Fibroblast of pulmonary artery (primary cell): ENCODE measurements around the gene GSC2.

Experiments used
- DNase-seq: peaks from one replicate; pipeline ENCODE4 v3.0.0-alpha.2; 2010; ENCODE audit warnings: low read depth
- H3K4me3 ChIP-seq: replicated peaks from 2 replicates; pipeline ENCODE4 v1.5.1; 2011; ENCODE audit warnings: low read depth, mild to moderate bottlenecking, control low read depth, low read length, moderate library complexity
- TF ChIP-seq, protein P1 (sequence below): IDR thresholded peaks from 2 replicates; pipeline ENCODE4 v1.5.1; 2011; ENCODE audit warnings: mild to moderate bottlenecking, control low read depth, low read length, inconsistent platforms; ENCODE audit errors: missing control alignments

Gene GSC2

GRCh38 chr22:19109198-19110063, 40.7 kb downstream of the GSC2 start:
- TF ChIP-seq, protein P1, sequence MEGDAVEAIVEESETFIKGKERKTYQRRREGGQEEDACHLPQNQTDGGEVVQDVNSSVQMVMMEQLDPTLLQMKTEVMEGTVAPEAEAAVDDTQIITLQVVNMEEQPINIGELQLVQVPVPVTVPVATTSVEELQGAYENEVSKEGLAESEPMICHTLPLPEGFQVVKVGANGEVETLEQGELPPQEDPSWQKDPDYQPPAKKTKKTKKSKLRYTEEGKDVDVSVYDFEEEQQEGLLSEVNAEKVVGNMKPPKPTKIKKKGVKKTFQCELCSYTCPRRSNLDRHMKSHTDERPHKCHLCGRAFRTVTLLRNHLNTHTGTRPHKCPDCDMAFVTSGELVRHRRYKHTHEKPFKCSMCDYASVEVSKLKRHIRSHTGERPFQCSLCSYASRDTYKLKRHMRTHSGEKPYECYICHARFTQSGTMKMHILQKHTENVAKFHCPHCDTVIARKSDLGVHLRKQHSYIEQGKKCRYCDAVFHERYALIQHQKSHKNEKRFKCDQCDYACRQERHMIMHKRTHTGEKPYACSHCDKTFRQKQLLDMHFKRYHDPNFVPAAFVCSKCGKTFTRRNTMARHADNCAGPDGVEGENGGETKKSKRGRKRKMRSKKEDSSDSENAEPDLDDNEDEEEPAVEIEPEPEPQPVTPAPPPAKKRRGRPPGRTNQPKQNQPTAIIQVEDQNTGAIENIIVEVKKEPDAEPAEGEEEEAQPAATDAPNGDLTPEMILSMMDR = no peak
- no peak overlapping the region for H3K4me3 ChIP-seq
- peak; percentile 90 for DNase-seq

DNA sequence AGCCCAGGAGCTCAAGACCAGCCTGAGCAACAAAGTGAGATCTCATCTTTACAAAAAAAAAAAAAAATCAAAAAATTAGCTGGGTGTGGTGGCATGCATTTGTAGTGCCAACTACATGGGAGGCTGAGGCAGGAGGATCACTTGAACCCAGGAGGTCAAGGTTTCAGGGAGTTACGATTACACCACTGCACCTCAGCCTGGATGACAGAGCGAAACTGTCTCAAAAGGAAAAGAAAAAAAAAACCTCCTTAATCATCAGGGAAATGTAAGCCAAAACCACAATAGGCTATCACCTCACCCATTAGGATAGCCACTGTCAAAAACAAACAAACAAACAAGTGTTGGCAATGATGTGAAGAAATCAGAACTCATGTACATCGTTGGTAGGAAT, 41.3 kb downstream of the GSC2 start:
- TF ChIP-seq, protein P1 = no peak
- no peak overlapping the region for H3K4me3 ChIP-seq
- no peak for DNase-seq

GRCh38 chr22:19107730-19108074, 42.4 kb downstream of the GSC2 start:
- H3K4me3 ChIP-seq = no peak overlapping the region
- TF ChIP-seq, protein P1 = no peak
- no peak for DNase-seq

DNA sequence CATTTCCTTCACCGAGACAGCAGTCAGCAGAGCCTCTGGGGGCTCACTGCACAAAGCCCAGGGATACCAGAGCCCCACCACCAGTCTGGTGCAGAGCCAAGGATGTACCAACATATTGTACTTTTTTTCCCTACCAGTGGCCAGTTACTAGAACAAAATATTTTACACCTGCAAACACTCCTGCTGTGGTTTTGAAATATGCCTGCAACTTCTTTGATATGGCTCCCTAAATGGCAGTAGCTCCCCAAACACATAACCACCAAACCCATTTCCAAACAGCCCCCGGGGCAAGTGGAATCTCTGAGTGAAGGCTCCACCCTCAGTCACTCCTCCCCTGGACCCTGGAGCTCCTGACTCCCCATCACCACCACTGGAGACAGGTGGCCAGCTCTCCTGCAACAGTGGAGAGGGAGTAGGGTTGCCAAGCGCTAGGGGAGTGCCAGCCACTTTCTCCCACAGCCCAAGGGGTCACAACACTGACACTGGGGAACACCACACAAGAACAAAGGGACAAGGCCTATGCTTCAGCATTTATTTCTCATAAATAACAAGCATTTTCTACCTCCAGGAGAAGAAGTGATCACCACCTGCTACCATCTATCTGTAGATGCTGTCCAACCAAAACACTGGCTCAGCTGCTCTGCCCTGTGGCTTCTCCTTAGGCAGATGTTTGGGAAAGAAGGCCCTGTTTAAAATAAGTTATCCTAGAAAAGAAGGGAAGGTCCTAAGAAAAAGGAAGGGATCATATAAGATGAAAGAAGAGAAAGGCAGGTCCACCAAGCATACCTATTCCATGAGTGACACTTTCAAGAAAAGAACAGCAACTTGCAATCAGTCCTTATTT, 43.0 kb downstream of the GSC2 start:
- DNase-seq = no peak
- TF ChIP-seq, protein P1 = no peak
- no peak overlapping the region for H3K4me3 ChIP-seq

- H3K4me3 ChIP-seq = no peak overlapping the region
- DNase-seq = no peak
- TF ChIP-seq, protein P1 = peak; percentile 28
These were observed 44.0 kb downstream of the GSC2 start for GRCh38 chr22:19105867-19106802.

- no peak overlapping the region for H3K4me3 ChIP-seq
- TF ChIP-seq, protein P1 = no peak
- DNase-seq = no peak
These were observed 44.6 kb downstream of the GSC2 start for GRCh38 chr22:19105456-19105855.
